Activated CD4-positive, alpha-beta T cell treated with anti-CD3 and anti-CD28 coated beads for 24 hours (primary cell): ENCODE measurements around the gene NOTCH3.

Source experiments
- DNase-seq, 2 donors: peaks; one replicate each; pipeline ENCODE4 v3.0.0-alpha.2; 2020; ENCODE audit warnings: low read depth in 2 of 2

The NOTCH3 gene

DNA sequence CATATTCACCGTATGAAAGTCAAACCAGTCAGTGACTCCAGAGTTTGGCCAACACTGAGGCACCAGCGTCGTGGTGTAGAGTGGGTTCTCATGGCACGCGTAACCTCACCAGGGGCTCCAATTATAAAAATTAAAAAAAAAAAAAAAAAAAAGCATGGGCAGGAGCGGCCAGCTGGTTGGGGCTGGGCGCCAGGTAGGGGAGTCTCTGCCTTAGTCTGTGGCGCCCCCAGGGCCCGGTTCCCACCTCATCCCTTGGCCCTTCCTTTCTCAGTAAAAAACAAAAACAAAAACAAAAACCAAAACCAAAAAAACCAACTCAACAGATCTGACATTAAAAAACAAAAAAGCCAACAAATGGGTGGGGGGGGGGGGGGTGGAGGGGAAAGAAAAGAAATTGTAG lies 36.1 kb upstream of the NOTCH3 start:
- no peak for DNase-seq

DNA sequence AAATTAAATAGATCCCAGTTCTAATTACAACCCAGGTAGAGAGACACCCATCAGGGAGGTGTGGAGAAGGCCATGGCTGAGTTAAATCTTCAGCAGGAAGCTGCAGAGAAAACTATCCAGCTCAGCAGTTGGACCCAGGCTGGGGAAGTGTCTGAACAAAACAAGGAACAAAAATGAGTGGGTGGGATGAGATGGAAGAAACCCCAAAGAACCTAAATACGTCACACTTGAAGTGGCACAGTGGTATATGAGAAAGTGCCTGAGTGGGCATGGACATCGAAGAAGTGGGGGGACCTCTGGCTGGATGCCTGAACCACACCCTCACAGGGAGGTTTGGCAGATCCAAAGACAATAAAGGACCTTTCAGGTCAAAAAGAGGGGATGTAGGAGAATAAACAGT lies 35.0 kb upstream of the NOTCH3 start:
- no peak for DNase-seq

DNA sequence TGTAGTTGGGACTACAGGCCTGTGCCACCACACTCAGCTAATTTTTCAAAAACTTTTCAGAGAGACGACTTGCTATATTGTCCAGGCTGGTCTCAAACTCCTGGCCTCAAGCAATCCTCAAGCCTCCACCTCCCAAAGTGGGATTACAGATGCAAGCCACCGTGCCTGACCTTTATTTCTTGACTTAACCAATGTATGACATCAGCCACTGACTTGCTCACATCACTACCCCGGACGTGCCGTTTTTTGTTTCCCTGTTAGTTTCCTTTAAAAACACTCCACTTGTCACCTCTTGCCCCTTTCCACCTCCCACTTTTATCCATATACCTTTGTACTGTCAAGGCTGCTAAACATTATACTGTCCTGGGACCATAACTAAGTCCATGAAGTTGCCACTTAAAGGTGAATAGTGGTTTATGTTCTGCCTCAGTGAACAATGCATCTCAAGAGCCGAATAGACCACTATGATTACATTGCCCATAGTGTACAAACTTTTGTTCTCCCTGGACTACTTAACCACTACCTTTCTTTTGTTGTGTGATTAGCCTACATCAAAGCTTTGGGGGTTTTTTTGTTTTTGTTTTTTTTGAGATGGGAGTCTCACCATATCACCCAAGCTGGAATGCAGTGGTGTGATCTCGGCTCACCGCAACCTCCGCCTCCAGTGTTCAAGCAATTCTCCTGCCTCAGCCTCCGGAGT lies 33.8 kb upstream of the NOTCH3 start:
- no peak for DNase-seq

DNA sequence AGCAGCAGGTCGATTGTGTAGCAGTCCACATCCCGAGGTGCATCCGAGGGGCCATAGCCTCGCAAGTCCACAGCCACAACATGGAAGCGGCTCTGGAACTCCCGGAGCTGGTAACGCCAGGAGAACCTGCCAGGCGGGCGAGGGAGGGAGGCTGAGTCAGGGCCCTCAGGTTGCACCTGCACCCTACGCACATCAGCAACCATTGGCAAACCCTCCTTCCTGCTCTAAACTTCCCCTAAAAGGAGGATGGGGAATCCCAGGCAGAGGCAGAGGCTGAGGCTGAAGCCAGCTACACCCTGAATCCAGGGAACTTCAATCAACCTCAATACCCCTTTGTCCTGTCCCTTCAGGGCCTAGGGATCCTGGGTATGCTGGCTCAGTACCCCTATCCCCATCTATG lies 30.5 kb upstream of the NOTCH3 start:
- no peak for DNase-seq

DNA sequence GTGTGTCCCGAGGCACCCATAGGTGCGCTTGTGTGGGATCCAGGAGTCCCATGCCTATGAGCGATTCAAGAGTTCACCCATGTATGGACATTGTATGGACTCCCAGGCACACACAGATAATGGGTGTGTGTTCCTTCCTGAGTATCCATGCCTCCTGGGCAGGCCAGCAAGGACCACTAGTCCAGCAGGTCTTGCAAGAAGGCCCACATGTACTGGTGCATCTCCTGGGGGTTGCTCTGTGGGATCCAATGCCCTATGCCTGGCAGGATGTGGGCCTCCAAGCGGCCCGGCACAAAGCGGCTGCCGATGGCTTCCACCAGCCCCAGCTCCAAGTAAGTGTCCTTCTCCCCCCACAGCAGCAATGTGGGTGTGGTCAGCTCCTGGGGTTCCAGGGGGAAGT lies 26.5 kb upstream of the NOTCH3 start:
- DNase-seq, result no peak

DNA sequence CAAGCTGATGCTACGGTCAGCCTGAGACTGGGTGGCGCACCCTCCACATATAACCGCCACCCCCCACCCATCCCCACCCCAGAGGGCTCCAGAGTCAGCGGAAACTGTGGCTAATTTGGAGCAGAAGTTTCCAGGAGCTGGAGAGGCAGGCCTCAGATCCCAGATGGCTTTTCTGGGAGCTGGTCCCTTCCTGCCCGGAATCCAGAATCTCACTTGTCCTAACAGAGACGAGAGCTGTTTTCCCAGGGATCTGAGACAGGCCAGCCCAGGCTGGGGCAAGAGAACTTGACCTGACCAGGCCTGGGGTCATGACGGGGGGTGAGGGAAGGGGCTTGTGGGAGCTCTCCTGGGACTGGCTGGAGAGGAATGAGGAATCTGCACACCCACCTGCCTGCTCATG lies 25.0 kb upstream of the NOTCH3 start:
- DNase-seq, result no peak

DNA sequence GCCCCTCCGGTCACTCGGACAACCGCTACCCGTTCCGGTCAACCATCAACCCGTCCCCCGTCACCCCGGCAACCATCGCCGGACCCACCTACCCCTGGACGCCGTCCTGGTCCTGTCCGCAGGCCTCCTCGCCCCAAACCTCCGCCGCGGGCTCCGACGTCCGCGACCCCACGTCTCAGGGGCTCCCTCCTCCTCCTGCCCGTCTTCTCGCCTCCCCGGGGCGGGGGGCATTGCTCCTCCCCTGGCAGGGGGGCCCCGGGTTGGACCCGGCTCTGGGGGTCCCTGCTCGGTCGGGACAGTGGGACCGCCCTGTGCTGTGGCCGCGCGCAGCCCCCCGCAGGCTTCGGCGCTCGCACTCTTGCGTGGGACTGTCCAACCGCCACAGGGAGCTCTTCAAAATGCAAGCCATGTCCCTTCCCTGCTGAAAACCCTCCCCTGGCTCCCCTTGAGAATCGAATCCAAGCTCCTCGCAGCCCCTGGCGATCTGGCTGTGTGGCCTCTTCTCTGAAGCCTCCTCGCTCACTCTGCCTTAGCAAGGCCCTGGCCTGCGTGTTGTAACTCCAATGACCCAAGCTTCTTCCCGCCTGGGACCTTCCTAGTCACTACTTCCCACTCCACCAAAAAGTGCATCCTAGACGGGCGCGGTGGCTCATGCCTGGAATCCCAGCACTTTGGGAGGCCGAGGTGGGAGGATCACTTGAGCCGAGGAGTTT lies 23.0 kb upstream of the NOTCH3 start:
- DNase-seq, result no peak

DNA sequence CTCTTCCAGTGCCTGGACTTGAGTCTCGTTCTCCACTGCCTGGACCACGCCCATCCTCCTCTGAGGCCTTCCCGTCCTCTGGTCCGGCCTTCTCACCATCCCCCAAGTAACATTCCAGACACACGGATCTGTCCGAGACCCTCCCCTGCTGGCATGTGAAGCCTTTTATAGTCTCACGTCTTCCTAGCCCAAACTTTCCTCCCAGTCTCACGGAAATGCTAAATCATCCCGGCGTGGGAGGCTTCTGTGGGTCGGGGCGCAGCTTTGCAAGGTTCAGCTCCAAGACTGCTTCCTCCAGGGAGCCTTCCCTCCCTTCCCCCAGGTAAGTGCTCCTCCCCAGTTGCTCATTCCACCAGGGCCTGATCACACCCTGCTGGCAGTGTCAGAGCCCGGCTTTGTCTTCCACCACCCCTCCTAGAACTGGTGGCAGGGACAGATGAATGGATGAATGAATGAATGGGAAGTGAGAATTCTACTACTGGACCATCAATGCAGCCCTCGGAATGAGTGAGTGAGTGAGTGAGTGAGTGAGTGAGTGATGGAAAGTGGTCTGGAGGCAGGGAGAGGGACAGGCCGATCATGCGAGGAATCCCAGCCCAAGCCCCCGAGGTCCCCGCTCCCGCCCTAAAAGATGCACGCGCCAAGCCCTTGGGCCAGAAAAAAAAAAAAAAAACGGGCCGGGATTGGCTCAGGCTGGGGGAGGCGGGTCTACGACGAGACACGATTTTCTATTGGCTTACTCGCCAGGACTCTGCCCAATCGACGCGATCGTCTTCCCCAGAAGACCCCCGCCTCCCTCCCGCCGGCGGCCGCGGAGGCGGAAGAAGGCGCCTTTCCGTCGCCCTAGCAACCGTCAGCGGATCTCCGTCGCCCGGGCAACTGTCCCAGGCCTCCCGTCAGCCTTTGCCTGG lies 22.2 kb upstream of the NOTCH3 start:
- DNase-seq, result peak; percentile 52 to 69

DNA sequence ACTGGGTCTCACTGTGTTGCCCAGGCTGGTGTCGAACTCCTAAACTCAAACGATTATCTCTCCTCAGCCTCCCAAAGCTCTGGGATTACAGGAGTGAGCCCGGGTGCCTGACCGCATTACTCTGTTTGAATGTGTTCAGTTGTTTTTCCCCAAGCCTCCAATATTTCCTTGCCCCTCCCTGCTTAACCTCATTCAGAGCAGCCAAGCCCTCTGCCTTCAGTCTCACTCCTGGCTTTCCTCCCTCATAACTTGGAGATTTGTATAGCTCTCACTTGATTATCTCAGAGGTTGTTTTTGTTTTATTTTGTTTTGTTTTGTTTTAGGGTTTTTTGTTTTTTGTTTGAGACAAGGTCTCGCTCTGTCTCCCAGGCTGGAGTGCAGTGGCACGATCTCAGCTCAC lies 20.0 kb upstream of the NOTCH3 start:
- DNase-seq, result no peak

DNA sequence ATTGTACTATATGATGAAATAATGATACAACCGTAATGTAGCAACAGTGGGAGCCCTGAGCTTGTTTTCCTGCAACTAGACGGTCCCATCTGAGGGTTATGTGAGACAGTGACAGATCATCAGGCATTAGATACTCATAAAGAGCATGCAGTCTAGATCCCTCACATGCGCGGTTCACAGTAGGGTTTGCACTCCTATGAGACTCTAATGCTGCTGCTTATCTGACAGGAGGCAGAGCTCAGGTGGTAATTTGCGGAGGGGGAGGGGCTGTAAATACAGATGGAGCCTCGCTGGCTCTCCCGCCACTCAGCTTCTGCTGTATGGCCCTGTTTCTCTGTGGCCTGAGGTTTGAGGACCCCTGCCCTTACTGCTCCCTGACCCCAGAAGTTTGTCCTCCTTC lies 17.7 kb upstream of the NOTCH3 start:
- DNase-seq, result no peak

DNA sequence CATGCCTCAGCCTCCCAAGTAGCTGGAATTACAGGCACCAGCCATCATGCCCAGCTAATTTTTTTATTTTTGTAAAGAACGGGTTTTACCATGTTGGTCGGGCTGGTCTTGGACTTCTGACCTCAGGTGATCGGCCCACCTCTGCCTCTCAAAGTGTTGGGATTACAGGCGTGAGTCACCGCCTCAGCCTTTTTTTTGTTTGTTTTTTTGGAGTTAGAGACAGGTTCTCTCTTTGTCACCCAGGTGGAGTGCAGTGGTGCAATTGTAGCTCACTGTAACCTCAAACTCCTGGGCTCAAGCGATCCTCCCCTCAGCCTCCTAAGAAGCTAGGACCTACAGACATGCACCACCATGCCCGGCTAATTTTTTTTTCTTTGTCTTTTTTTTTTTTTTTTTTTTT lies 15.6 kb upstream of the NOTCH3 start:
- DNase-seq, result no peak

DNA sequence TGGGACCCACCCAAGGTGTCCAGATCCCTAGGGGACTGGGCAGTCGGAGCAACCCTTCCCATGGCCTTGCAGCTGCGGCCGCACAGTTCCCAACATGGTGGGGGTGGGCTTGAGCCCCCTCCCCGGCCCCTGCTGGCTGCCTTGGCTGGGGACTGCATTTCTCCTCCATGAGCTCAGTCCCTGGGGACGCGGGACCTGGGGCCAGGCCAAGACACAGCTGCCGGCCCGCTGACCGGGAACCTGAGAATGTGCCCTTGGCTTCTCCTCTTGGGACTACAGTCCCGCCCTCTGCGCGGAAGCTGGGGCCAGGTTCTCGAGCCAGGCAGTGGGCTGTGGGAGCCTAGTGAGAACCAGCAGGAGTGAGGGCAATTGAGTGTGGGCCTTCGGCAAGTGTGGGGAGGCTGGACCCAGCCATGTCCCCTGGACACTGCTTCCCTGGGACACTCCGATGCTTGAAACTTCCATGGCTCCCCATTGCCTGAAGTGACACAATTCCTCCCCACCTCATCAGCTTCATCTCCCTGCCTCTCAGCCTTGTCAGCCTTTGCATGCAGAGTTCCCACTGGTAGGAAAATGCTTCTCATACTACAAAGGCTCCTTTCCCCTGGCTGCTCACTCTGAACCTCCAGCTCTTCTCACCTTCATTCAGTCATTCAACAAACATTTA lies 13.1 kb upstream of the NOTCH3 start:
- DNase-seq, result no peak

DNA sequence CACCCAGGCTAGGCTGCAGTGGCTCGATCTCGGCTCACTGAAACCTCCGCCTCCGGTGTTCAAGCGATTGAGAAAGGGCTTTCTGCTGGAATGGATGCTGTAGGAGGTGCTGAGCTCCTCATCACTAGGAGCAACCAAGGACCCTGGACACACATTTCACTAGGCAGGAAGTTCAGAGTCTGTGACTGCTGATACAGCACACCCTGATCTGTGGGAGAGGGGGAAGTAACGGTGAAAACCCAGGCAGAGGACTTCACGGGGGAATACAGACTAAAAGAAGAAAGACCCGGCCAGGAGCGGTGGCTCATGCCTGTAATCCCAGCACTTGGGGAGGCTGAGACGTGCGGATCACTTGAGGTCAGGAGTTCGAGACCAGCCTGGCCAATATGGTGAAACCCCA lies 11.9 kb upstream of the NOTCH3 start:
- DNase-seq, result no peak

DNA sequence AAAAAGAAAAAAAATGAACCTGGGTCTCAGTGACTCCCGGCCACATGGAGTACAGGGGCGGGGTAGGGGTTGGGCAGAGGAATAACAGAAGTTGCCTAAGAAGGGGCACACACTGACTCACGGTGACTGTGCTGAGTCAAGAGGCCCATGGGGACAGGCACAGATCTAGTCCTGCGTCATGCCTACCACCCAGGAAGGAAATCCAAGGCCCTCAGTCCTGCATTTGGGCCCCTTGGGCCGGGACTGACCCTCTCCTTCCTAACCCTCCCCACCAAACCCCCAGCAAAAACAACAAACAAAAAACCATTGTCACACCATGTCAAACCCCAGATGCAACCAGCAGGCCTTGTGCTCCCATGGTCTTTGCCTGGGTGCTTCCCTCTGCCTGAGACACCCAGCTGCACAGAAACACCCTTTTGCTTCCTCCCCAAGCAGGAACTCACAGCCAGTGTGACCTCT lies 9.6 kb upstream of the NOTCH3 start:
- no peak for DNase-seq

DNA sequence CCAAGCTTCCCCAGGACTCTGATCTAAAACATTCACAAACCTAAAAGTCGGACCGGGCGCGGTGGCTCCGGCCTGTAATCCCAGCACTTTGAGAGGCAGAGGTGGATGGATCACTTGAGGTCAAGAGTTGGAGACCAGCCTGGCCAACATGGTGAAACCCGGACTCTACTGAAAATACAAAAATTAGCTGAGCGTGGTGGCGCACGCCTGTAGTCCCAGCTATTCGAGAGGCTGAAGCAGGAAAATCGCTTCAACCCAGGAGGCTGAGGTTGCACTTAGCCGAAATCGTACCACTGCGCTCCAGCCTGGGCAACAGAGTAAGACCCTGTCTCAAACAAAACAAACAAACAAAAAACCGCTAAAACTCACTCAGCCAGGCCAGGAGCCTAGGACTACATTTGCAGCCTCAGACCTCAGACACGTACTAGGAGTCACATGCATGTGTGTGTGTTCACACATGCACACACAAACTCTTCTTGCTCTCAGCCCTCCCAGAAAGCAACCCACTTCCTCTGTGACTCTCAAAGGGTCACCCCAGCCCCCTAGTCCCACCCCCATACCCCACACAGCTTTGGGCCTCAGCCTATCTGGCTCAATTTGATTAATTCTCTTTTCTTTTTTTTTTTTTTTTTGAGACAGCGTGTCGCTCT lies 704 bp upstream of the NOTCH3 start:
- DNase-seq, result no peak

DNA sequence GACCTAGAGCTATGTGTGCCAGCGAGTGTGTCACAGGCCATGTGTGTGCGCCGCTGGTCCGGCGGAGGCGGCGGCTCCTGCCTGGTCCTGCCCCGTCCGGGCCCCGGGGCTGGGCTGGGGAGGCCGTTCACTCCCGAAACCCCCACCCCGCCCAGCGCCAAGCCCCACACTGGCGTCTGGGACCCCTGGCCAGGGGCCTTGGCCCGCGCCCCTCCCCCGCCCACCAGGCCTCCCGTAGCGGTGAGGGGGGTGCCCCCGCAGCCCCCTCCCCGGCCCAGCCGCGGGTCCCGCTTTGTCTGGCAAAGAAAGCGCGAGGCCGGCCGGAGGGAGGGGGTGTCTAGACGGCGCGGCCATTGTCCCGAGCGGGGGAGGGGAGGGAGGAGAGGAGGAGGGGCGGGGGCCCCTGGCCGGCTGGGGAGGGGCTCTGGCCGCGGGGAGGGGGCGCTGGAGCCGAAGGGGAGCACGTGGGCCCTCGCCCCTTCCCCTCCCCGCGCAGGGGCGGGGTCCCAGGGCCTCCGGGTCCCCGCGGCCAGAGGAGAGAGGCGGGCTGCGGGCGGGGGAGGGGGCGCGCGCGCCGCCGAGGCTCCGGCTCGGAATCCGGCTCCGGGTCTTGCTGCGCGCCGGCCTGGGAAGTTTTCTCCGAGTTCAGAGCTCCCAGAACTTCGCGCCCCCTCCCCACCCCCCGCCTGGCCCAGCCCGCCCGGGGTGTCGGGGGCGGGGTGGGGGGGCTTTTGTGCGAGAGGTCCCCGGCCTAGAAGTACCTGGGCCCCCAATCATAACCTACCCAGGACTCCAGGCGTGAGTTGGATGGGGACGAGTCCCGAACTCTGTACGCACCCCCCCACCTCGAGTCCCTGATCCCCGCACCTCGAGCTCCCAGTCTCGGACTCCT lies 888 bp downstream of the NOTCH3 start:
- no peak for DNase-seq

DNA sequence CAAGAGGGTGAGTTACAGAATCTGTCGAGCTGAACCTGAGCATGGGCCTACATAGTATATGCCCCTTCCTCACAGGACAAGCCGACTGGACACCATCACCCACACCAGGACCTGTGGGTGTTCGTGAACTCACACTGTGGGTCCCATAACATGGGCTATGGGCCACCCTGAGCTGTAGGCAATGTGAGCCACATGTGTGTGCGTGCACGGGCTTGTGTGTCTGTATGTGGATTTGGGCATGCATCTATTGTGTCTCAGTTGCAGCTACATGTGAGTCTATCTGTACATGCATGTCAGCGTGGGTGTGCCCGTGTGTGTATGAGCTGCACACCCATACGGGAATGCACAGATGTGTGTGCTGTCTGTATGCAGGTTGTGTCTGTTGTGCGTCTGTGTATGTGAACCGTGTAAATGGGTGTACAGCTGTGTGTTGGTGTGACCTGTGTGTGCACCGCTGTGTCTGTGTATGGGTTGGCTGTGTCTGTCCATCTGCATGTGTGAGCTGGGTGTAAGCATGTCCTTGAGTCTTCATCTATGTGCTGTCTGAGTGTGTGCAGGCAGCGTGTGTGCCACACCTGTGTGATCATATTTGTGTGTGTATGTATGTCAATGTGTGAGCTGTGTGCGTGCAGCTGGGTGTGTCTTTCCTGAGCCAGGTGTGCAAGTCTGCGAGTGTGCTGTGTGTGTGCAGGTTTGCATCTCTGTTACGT lies 1.7 kb downstream of the NOTCH3 start:
- no peak for DNase-seq

DNA sequence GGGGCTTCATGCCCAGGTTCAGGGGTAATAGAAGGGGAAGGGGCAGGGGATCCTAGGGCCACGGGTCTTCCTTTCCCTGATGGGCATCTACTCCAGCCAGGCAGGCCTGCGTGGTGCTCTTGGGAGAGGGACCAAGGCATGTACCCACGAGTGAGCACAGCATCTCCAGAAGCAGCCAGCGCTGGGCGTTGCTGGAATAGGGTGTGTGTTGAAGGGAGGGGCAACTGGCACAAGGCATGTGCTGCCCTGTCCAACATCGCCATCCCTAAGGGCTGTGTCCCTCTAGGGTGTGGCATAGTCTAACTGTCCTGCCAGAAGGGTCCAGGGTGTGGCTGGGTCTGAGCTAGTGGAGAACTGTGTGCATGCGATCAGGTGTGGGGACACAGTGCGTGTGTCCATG lies 2.9 kb downstream of the NOTCH3 start:
- DNase-seq, result no peak

DNA sequence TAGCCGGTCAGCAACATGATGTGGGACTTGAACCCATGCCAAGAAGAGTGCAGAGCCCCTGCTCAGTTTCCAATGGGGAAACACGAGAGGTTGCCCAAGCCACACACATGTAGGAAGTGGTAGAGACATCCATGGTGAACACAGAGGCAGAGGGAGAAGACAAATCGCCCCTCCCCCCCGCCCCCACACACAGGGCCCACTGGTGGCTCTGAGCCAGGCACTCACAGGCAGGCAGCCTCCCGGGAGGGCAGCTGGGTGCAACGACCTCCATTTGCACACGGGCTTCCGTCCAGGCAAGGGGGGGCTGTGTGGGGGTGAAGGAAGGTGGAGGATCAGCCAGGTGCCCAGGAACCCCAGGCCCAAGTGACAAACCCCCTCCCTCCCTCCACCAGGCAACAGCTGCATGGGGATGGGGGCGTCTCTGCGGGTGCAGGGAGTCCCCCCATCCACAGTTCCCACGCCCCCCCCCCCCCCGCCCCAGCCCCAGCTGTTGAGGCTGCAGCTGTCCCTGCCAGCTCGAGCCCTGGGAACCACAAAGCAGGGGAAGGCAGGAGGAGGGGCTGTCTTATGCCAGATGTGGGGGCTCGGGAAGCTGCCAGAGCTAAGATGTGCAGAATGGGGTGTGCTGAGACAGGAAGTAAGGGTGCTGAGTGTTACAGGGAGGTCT lies 3.4 kb downstream of the NOTCH3 start:
- DNase-seq, result no peak
